HepG2 (cell line): Measurements from ENCODE around the gene PTPRCAP. TPM values are rescaled to one million over a fixed set of nuclear protein-coding genes. Genes with fewer than 3 reads are reported as not detected.

Experiments used
- AHDC1 ChIP-seq: sonication (generic); formaldehyde crosslinking; IDR thresholded peaks from 2 replicates; pipeline ENCODE4 v1.5.1; 2020; ENCODE audit warnings: mild to moderate bottlenecking, missing genetic modification reagents, borderline replicate concordance
- FOXP4 ChIP-seq: sonication (generic); formaldehyde crosslinking; IDR thresholded peaks from 2 replicates; pipeline ENCODE4 v1.4.0; 2020; ENCODE audit warnings: missing genetic modification reagents
- NR0B2 ChIP-seq: sonication (generic); formaldehyde crosslinking; IDR thresholded peaks from 2 replicates; pipeline ENCODE4 v1.4.0; 2020; ENCODE audit warnings: mild to moderate bottlenecking, missing genetic modification reagents
- ZNF142 ChIP-seq: sonication (generic); formaldehyde crosslinking; IDR thresholded peaks from 2 replicates; pipeline ENCODE4 v1.4.0; 2020; ENCODE audit warnings: missing genetic modification reagents
- ZNF646 ChIP-seq: sonication (generic); formaldehyde crosslinking; IDR thresholded peaks from 2 replicates; pipeline ENCODE4 v1.9.0; 2021; ENCODE audit warnings: mild to moderate bottlenecking, missing genetic modification reagents
- polyA plus RNA-seq, 8 experiments: library from polyadenylated mRNA; depleted of rRNA in 3 of 8; stranded (reverse) in 7 of 8; unstranded in 1 of 8; fragments of >200 nt; fragmentation: Illumina TruSeq in 4 of 8; extraction: Trizol in 4 of 8; gene quantifications; 2 replicates each; pipeline versions ENCODE4 v1.2.1 to v1.2.3, GENCODE V29; 2011 to 2016; ENCODE audit warnings: low read depth in 4 of 8, missing spikeins in 1 of 8, mixed read lengths in 1 of 8; ENCODE audit not compliant: insufficient read depth in 1 of 8
- total RNA-seq, 5 experiments: library from RNA; depleted of rRNA; stranded (reverse); fragments of >200 nt; fragmentation: Illumina TruSeq; extraction: Trizol; gene quantifications; 2 replicates each; pipeline ENCODE4 v1.2.3, GENCODE V29; 2016; ENCODE audit warnings: low read depth in 1 of 5

PTPRCAP gene
- total and polyA plus RNA-seq, 2 of the 13 experiments (the other 11 are each of a cell fraction or from before 2014, with no cell fraction given), result 0.60 to 0.70 TPM

GRCh38 chr11:67391304-67392182, 45.9 kb downstream of the PTPRCAP start, which contains the start of gene RAD9A (continued):
- peak; percentile 31 for TF ChIP-seq ZNF142
- no peak for TF ChIP-seq ZNF646 (CRISPR knock-in tag)
- TF ChIP-seq NR0B2 (CRISPR knock-in tag), result peak; percentile 96
- TF ChIP-seq AHDC1 (CRISPR knock-in tag), result peak; percentile 51; the same call in 1 of the 2 replicates
- TF ChIP-seq FOXP4 (CRISPR knock-in tag), result peak; percentile 57; the same call in 1 of the 2 replicates
